WTC11 (cell line): ENCODE results near the gene UGT1A4.

Experiments
- ATF2 ChIP-seq: sonication (generic); formaldehyde crosslinking; IDR thresholded peaks from 2 replicates; pipeline ENCODE4 v1.8.1; 2022; ENCODE audit warnings: low read depth, missing genetic modification reagents, borderline replicate concordance
- CTCF ChIP-seq: fragments of 200-600 bp; IDR thresholded peaks from 2 replicates; pipeline ENCODE4 v1.8.0; 2022; ENCODE audit warnings: antibody characterized with exemption
- IRF1 ChIP-seq: sonication (generic); formaldehyde crosslinking; IDR thresholded peaks from 2 replicates; pipeline ENCODE4 v1.8.0; 2023; ENCODE audit warnings: missing genetic modification reagents
- ZBTB43 ChIP-seq: sonication (generic); formaldehyde crosslinking; IDR thresholded peaks from 2 replicates; pipeline ENCODE4 v1.8.1; 2023; ENCODE audit warnings: mild to moderate bottlenecking, missing genetic modification reagents

GRCh38 chr2:233791883-233792329 is 73.4 kb downstream of the UGT1A4 start:
- TF ChIP-seq IRF1 (CRISPR knock-in tag) (no peak), ZBTB43 (CRISPR knock-in tag) (no peak), ATF2 (CRISPR knock-in tag) (no peak), CTCF (no peak)
